RWPE2 (cell line): ENCODE measurements around the gene EPHB4.

Experiments used
- ATAC-seq: fragments of 200-7000 bp; cut with Tn5 transposase; 3 replicates; pipeline ENCODE4 v1.9.1; 2021; ENCODE audit warnings: low read depth
- DNase-seq: peaks from one replicate; pipeline ENCODE4 v3.0.0-alpha.2; 2020; ENCODE audit warnings: low spot score
- H3K27ac ChIP-seq: fragments of 450-650 bp; 2 replicates; pipeline ENCODE4 v1.5.1; 2017; ENCODE audit warnings: mild to moderate bottlenecking; ENCODE audit not compliant: poor library complexity, severe bottlenecking
- H3K27me3 ChIP-seq: fragments of 250-450 bp; sonication (Bioruptor Pico); 2 replicates; pipeline ENCODE4 v1.5.1; 2021; ENCODE audit warnings: mild to moderate bottlenecking, moderate library complexity; ENCODE audit not compliant: insufficient read depth, poor library complexity, severe bottlenecking
- H3K36me3 ChIP-seq: fragments of 250-450 bp; sonication (Bioruptor Pico); 2 replicates; pipeline ENCODE4 v1.5.1; 2020; ENCODE audit warnings: low read depth, mild to moderate bottlenecking, moderate library complexity
- H3K4me1 ChIP-seq: fragments of 250-450 bp; sonication (Bioruptor Pico); 2 replicates; pipeline ENCODE4 v1.5.1; 2021; ENCODE audit warnings: mild to moderate bottlenecking, moderate library complexity; ENCODE audit not compliant: insufficient read depth, poor library complexity, severe bottlenecking
- H3K4me3 ChIP-seq: fragments of 250-450 bp; sonication (Bioruptor Pico); 2 replicates; pipeline ENCODE4 v1.5.1; 2021; ENCODE audit warnings: mild to moderate bottlenecking, moderate library complexity; ENCODE audit not compliant: severe bottlenecking
- H3K9me3 ChIP-seq: fragments of 250-450 bp; sonication (Bioruptor Pico); 2 replicates; pipeline ENCODE4 v1.5.1; 2021; ENCODE audit warnings: mild to moderate bottlenecking, moderate library complexity; ENCODE audit not compliant: severe bottlenecking
- CTCF ChIP-seq: fragments of 450-650 bp; IDR thresholded peaks from one replicate; pipeline ENCODE4 v1.5.1; 2017; ENCODE audit warnings: mild to moderate bottlenecking, moderate library complexity; ENCODE audit not compliant: poor library complexity, severe bottlenecking

EPHB4 gene

GRCh38 chr7:100827330-100828226 lies at the start of gene EPHB4:
Gene EPHB4, minus strand, starts transcription at chr7:100827523. Its CDS starts 493 bp downstream, at chr7:100827030.
- ATAC-seq (peak; percentile 74), DNase-seq (peak; percentile 87)
- Histone ChIP-seq H3K4me3 (peak within 1 kb of the TSS; percentile 97), H3K9me3 (no peaks in the 10 kb centered on the region), H3K36me3 (peaks cover 25% of the 10 kb centered on the region), H3K27ac (peak within 1 kb of the TSS; percentile 80), H3K27me3 (no peaks in the 10 kb centered on the region), H3K4me1 (no peaks in the 10 kb centered on the region)
- TF ChIP-seq CTCF, result peak; percentile 67

- TF ChIP-seq CTCF, result no peak
- ATAC-seq (peak; percentile 19), DNase-seq (no peak)
- no peaks in the 10 kb centered on the region for H3K9me3 ChIP-seq
- peaks cover 9% of the 10 kb centered on the region for H3K4me1 ChIP-seq
- H3K36me3 ChIP-seq, result peaks cover 81% of the 10 kb centered on the region
- peak overlapping the region; percentile 76 for H3K4me3 ChIP-seq
- H3K27me3 ChIP-seq, result no peaks in the 10 kb centered on the region
- H3K27ac ChIP-seq, result peak overlapping the region; percentile 71
Measured at GRCh38 chr7:100875356-100875751, 48.0 kb upstream of the EPHB4 start.

- no peaks in the 10 kb centered on the region for H3K27me3 ChIP-seq
- peak; percentile 93 for ATAC-seq
- no peaks in the 10 kb centered on the region for H3K9me3 ChIP-seq
- H3K4me1 ChIP-seq, result peaks cover 9% of the 10 kb centered on the region
- peak within 1 kb of the TSS; percentile 76 for H3K4me3 ChIP-seq
- DNase-seq, result peak; percentile 98
- TF ChIP-seq CTCF, result no peak
- peaks cover 81% of the 10 kb centered on the region for H3K36me3 ChIP-seq
- peak within 1 kb of the TSS; percentile 71 for H3K27ac ChIP-seq
Measured at GRCh38 chr7:100874577-100875355, 47.4 kb upstream of the EPHB4 start, which contains the start of gene SRRT. Gene SRRT, plus strand, starts transcription at chr7:100875103. Its CDS starts 488 bp downstream, at chr7:100875591.

GRCh38 chr7:100874300-100874576 lies 46.9 kb upstream of the EPHB4 start:
- Histone ChIP-seq H3K4me3 (peak overlapping the region; percentile 76), H3K27ac (peak overlapping the region; percentile 71), H3K36me3 (peaks cover 81% of the 10 kb centered on the region), H3K4me1 (peaks cover 9% of the 10 kb centered on the region), H3K9me3 (no peaks in the 10 kb centered on the region), H3K27me3 (no peaks in the 10 kb centered on the region)
- no peak for TF ChIP-seq CTCF
- DNase-seq, result no peak
- no peak for ATAC-seq
